Measurements from ENCODE around the gene RYR2.

The RYR2 gene

GRCh38 chr1:237763751-237764150, 721.8 kb downstream of the RYR2 start:
- no peak overlapping the region for H3K4me3 ChIP-seq (ENCODE audit: low read depth, low read length)
- no peak for DNase-seq (ENCODE audit: low read depth)
- TF ChIP-seq CTCF (IDR thresholded peaks at IDR 0.05; ENCODE audit: insufficient read depth, low read depth, low read length, missing control alignments), result no peak

- peak; percentile 5 for DNase-seq (ENCODE audit: low read depth)
- TF ChIP-seq CTCF (IDR thresholded peaks at IDR 0.05; ENCODE audit: insufficient read depth, low read depth, low read length, missing control alignments), result no peak
- H3K4me3 ChIP-seq (ENCODE audit: low read depth, low read length), result peak overlapping the region; percentile 8; the same call in 1 of the 2 replicates
These were observed 727.9 kb downstream of the RYR2 start for GRCh38 chr1:237769916-237770315.

- no peak for TF ChIP-seq CTCF (IDR thresholded peaks at IDR 0.05; ENCODE audit: insufficient read depth, low read depth, low read length, missing control alignments)
- DNase-seq (ENCODE audit: low read depth), result no peak
These were observed 730.0 kb downstream of the RYR2 start for GRCh38 chr1:237772009-237772408.

DNA sequence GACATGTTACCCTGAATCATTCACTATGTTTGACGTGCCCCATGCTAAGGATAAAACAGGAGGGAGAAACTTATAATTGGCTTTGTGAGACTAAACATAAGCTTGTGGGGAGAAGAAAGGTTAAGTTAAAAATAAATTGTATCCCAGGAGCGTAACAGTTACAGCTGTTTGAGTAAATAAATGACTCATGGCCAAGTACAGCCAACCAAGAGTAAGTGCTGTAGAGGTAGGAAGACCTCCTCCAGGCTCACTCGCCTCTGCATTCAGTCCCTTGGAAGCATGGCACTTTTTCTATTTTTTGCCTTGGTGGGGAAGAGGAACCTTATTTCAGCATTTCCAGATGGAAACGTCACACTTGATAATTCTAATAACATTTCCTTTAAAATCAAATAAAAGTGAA, 732.3 kb downstream of the RYR2 start:
- TF ChIP-seq CTCF (IDR thresholded peaks at IDR 0.05; ENCODE audit: insufficient read depth, low read depth, low read length, missing control alignments), result no peak
- no peak overlapping the region for H3K4me3 ChIP-seq (ENCODE audit: low read depth, low read length)
- DNase-seq (ENCODE audit: low read depth), result no peak

More at GRCh38 chr1:237772009-237772408, 730.0 kb downstream of the RYR2 start:
- no peak overlapping the region for H3K4me3 ChIP-seq (ENCODE audit: low read depth, low read length)

DNA sequence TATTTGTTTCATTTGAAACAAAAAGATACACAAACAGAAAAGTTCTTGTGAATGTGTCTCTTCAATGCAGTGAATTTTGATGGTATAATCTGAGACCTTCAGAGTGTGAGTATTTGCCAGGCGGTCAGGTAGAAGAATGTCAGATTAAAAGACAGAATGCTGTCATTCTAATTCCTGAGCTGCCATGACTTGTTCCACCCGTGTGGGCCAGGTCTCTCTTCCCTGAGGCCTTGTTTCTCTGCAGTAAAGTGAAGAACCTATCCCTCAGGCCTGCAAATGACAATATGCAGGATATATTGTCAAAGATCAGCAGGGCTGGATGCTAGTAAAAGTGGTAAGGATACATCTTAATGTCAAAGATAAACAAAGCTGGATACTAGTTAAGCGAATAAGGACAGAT, 737.4 kb downstream of the RYR2 start:
- H3K4me3 ChIP-seq (ENCODE audit: low read depth, low read length), result no peak overlapping the region
- no peak for DNase-seq (ENCODE audit: low read depth)
- no peak for TF ChIP-seq CTCF (IDR thresholded peaks at IDR 0.05; ENCODE audit: insufficient read depth, low read depth, low read length, missing control alignments)

DNA sequence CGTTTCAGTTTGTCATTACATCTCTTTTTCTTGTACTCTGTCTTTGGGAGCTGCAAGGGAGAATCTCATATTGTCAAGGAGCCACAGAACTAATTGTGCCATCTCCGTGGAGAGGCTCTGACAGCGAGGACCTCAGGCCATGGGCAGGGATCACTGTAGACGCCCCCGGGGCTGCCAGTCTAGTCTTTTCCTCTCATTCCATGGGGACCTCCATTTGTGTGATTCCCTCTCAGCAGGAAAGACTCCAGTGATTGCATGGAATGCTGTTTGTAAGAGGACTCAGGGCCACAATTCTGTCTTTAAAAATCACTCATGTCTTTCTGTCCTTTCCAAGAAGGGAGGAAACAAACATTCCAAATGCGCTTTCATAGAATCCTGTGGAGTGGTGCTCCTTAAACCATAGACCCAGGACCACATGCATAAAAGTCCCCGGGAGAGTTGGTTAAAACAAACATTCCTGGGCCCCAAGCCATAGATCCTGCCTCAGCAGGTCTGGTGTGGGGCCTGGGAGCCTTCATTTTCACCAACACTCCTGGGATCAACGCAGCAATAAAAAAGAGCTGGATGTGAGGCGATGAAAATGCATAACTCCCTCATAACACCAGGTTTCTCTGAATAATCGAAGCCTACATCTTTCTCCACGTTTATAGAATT, 744.2 kb downstream of the RYR2 start:
- TF ChIP-seq CTCF (IDR thresholded peaks at IDR 0.05; ENCODE audit: insufficient read depth, low read depth, low read length, missing control alignments), result no peak
- DNase-seq (ENCODE audit: low read depth), result no peak

GRCh38 chr1:237788069-237788468, 746.1 kb downstream of the RYR2 start:
- DNase-seq (ENCODE audit: low read depth), result no peak
- TF ChIP-seq CTCF (IDR thresholded peaks at IDR 0.05; ENCODE audit: insufficient read depth, low read depth, low read length, missing control alignments), result no peak

More for the DNA sequence above, 744.2 kb downstream of the RYR2 start:
- H3K4me3 ChIP-seq (ENCODE audit: low read depth, low read length), result no peak overlapping the region

More at GRCh38 chr1:237788069-237788468, 746.1 kb downstream of the RYR2 start:
- no peak overlapping the region for H3K4me3 ChIP-seq (ENCODE audit: low read depth, low read length)
